Fibroblast of mammary gland (primary cell): ENCODE data around the gene STAU1.

Source experiments
- DNase-seq: peaks from one replicate; pipeline ENCODE4 v3.0.0-alpha.2; 2010; ENCODE audit warnings: low read depth
- H3K4me3 ChIP-seq: 2 replicates; pipeline ENCODE4 v1.5.1; 2011; ENCODE audit warnings: low read depth, mild to moderate bottlenecking, low read length, moderate library complexity; ENCODE audit not compliant: control insufficient read depth
- CTCF ChIP-seq: conservative IDR thresholded peaks from 2 replicates; pipeline ENCODE4 v1.5.1; 2011; ENCODE audit warnings: low read depth, low read length, inconsistent platforms; ENCODE audit not compliant: control insufficient read depth, insufficient read depth

STAU1 gene

GRCh38 chr20:49187851-49188641 is at the start of gene STAU1:
Gene STAU1 (minus strand): TSS chr20:49188334. CDS start chr20:49166201, 22,133 bp downstream.
- H3K4me3 ChIP-seq, result peak within 1 kb of the TSS; percentile 83
- DNase-seq, result peak; percentile 91
- TF ChIP-seq CTCF, result no peak

- no peak for TF ChIP-seq CTCF
- H3K4me3 ChIP-seq, result no peak overlapping the region
- DNase-seq, result no peak
Measured at GRCh38 chr20:49237531-49237930, 49.4 kb upstream of the STAU1 start.

GRCh38 chr20:49236301-49236700 is 48.2 kb upstream of the STAU1 start:
- no peak for TF ChIP-seq CTCF
- H3K4me3 ChIP-seq, result no peak overlapping the region
- no peak for DNase-seq

GRCh38 chr20:49234831-49235230 is 46.7 kb upstream of the STAU1 start:
- no peak for DNase-seq
- TF ChIP-seq CTCF, result no peak
- H3K4me3 ChIP-seq, result no peak overlapping the region

GRCh38 chr20:49233226-49233625 is 45.1 kb upstream of the STAU1 start:
- DNase-seq, result no peak
- no peak for TF ChIP-seq CTCF
- no peak overlapping the region for H3K4me3 ChIP-seq

GRCh38 chr20:49231471-49231870 is 43.3 kb upstream of the STAU1 start:
- no peak for TF ChIP-seq CTCF
- H3K4me3 ChIP-seq, result no peak overlapping the region
- no peak for DNase-seq

GRCh38 chr20:49230561-49231133 is 42.5 kb upstream of the STAU1 start:
- no peak for TF ChIP-seq CTCF
- no peak for DNase-seq

More at GRCh38 chr20:49230561-49231133, 42.5 kb upstream of the STAU1 start:
- no peak overlapping the region for H3K4me3 ChIP-seq
